SK-N-SH treated with all-trans-retinoic acid at 6 μM for 48 hours (cell line): ENCODE data around the gene HDHD2.
A peak's percentile ranks its signal among the peaks of the same experiment; 100 is the strongest.

Experiments
- ATAC-seq: fragments of 200-7000 bp; cut with Tn5 transposase; 3 replicates; pipeline ENCODE4 v1.9.1; 2020; ENCODE audit warnings: mild to moderate bottlenecking, moderate library complexity
- ARNTL ChIP-seq: fragments of 450-650 bp; formaldehyde crosslinking; IDR thresholded peaks from 2 replicates; pipeline ENCODE4 v1.5.0; 2020; ENCODE audit warnings: low read depth, mild to moderate bottlenecking, moderate library complexity, borderline replicate concordance
- BACH2 ChIP-seq: fragments of 250-450 bp; sonication (Bioruptor Pico); IDR thresholded peaks from 2 replicates; pipeline ENCODE4 v1.9.0; 2021; ENCODE audit warnings: mild to moderate bottlenecking, borderline replicate concordance
- CREB5 ChIP-seq: fragments of 250-450 bp; sonication (Bioruptor Pico); IDR thresholded peaks from 2 replicates; pipeline ENCODE4 v1.5.1; 2020; ENCODE audit warnings: low read depth, mild to moderate bottlenecking, moderate library complexity
- CSDC2 ChIP-seq: fragments of 250-450 bp; sonication (Bioruptor Pico); IDR thresholded peaks from 2 replicates; pipeline ENCODE4 v1.5.0; 2020; ENCODE audit warnings: mild to moderate bottlenecking, moderate library complexity
- ESRRG ChIP-seq: fragments of 250-450 bp; sonication (Bioruptor Pico); IDR thresholded peaks from 2 replicates; pipeline ENCODE4 v1.6.1; 2021; ENCODE audit warnings: mild to moderate bottlenecking
- GLIS3 ChIP-seq: fragments of 250-450 bp; sonication (Bioruptor Pico); IDR thresholded peaks from 2 replicates; pipeline ENCODE4 v1.5.0; 2020; ENCODE audit warnings: mild to moderate bottlenecking, moderate library complexity
- ISL1 ChIP-seq: fragments of 250-450 bp; sonication (Bioruptor Pico); IDR thresholded peaks from 2 replicates; pipeline ENCODE4 v2.1.2; 2022; ENCODE audit warnings: mild to moderate bottlenecking, moderate library complexity
- OSR1 ChIP-seq: fragments of 250-450 bp; sonication (Bioruptor Pico); IDR thresholded peaks from 2 replicates; pipeline ENCODE4 v1.8.0; 2022; ENCODE audit warnings: moderate library complexity, mild to moderate bottlenecking, inconsistent platforms
- PATZ1 ChIP-seq: fragments of 250-450 bp; sonication (Bioruptor Pico); IDR thresholded peaks from 2 replicates; pipeline ENCODE4 v1.8.0; 2020; ENCODE audit warnings: mild to moderate bottlenecking, moderate library complexity, borderline replicate concordance
- RARB ChIP-seq: fragments of 250-450 bp; sonication (Bioruptor Pico); IDR thresholded peaks from 2 replicates; pipeline ENCODE4 v1.8.0; 2021; ENCODE audit warnings: mild to moderate bottlenecking, moderate library complexity
- SNAI2 ChIP-seq: fragments of 250-450 bp; sonication (Bioruptor Pico); IDR thresholded peaks from 2 replicates; pipeline ENCODE4 v1.5.0; 2020; ENCODE audit warnings: mild to moderate bottlenecking, moderate library complexity
- TCF4 ChIP-seq: fragments of 250-450 bp; sonication (Bioruptor Pico); IDR thresholded peaks from 2 replicates; pipeline ENCODE4 v1.8.0; 2021; ENCODE audit warnings: mild to moderate bottlenecking, moderate library complexity, borderline replicate concordance
- TOX ChIP-seq: fragments of 250-450 bp; sonication (Bioruptor Pico); IDR thresholded peaks from 2 replicates; pipeline ENCODE4 v1.8.0; 2021; ENCODE audit warnings: mild to moderate bottlenecking, moderate library complexity, borderline replicate concordance
- ZFP3 ChIP-seq: fragments of 250-450 bp; sonication (Bioruptor Pico); IDR thresholded peaks from 2 replicates; pipeline ENCODE4 v1.5.0; 2020; ENCODE audit warnings: mild to moderate bottlenecking, moderate library complexity
- ZFP30 ChIP-seq: fragments of 450-650 bp; formaldehyde crosslinking; IDR thresholded peaks from 2 replicates; pipeline ENCODE4 v1.5.0; 2022; ENCODE audit warnings: mild to moderate bottlenecking, moderate library complexity
- ZNF70 ChIP-seq: fragments of 450-650 bp; formaldehyde crosslinking; IDR thresholded peaks from 2 replicates; pipeline ENCODE4 v1.5.0; 2020; ENCODE audit warnings: mild to moderate bottlenecking, moderate library complexity
- ZNF8 ChIP-seq: fragments of 450-650 bp; formaldehyde crosslinking; IDR thresholded peaks from 2 replicates; pipeline ENCODE4 v1.5.0; 2020; ENCODE audit warnings: mild to moderate bottlenecking, moderate library complexity
- TF ChIP-seq, protein P1 (sequence below): fragments of 250-450 bp; sonication (Bioruptor Pico); IDR thresholded peaks from 2 replicates; pipeline ENCODE4 v1.8.0; 2021; ENCODE audit warnings: low read depth, mild to moderate bottlenecking, moderate library complexity, borderline replicate concordance
- TF ChIP-seq, protein P2 (sequence below): fragments of 250-450 bp; sonication (Bioruptor Pico); IDR thresholded peaks from 2 replicates; pipeline ENCODE4 v1.5.1; 2021; ENCODE audit warnings: mild to moderate bottlenecking, moderate library complexity

The HDHD2 gene

GRCh38 chr18:47175283-47175897 is 25.1 kb upstream of the HDHD2 start:
- TF ChIP-seq TOX (CRISPR knock-in tag) (no peak), ZFP3 (CRISPR knock-in tag) (no peak), GLIS3 (CRISPR knock-in tag) (no peak), OSR1 (CRISPR knock-in tag) (no peak)
- TF ChIP-seq, protein P1, sequence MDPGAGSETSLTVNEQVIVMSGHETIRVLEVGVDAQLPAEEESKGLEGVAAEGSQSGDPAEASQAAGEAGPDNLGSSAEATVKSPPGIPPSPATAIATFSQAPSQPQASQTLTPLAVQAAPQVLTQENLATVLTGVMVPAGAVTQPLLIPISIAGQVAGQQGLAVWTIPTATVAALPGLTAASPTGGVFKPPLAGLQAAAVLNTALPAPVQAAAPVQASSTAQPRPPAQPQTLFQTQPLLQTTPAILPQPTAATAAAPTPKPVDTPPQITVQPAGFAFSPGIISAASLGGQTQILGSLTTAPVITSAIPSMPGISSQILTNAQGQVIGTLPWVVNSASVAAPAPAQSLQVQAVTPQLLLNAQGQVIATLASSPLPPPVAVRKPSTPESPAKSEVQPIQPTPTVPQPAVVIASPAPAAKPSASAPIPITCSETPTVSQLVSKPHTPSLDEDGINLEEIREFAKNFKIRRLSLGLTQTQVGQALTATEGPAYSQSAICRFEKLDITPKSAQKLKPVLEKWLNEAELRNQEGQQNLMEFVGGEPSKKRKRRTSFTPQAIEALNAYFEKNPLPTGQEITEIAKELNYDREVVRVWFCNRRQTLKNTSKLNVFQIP (CRISPR knock-in tag): no peak
- TF ChIP-seq, all 23 proteins: peak for 0
- peak; percentile 55 for ATAC-seq

DNA sequence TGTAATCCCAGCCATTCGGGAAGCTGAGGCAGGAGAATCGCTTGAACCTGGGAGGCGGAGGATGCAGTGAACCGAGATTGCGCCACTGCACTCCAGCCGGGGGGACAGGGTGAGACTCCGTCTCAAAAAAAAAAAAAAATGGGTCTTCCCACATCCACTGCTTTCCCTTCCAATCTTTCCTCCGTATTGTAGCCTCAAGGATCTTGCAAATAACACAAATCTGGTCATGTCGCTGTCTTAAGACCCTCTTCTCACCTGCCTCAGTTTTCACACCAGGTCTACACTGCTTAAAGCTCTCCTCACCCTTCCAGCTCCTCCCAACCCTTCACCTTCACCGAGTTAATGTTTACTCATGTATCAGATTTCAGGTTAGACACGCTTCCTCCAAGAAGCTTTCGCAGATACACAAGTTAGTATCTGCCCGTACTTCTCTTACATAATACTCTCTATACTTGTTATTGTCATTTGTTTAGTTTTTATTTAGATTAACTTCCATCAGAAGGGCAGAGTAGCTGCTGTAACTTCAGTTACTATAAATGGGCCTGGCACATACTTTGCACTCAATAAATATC is 24.3 kb upstream of the HDHD2 start:
- TF ChIP-seq ZFP30 (CRISPR knock-in tag): no peak
- TF ChIP-seq GLIS3 (CRISPR knock-in tag): no peak
- no peak for TF ChIP-seq BACH2 (CRISPR knock-in tag)
- TF ChIP-seq, protein P1 (CRISPR knock-in tag): no peak
- no peak for ATAC-seq

DNA sequence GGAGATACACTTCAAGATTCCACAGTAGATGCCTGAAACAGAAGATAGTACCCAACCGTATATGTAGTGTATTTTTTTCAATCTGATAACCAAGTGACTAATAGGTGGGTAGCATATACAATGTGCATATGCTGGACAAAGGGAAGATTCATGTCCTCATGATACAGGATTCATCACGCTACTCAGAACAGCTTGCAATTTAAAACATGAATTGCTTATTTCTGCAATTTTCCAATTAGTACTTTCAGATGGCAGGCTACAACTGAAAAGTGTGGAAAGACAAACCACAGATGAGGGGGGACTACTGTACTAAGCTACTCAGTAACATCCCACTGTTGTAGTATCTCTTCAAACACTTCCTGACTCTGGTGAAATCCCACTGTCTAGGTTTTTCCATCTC is 22.2 kb upstream of the HDHD2 start:
- ATAC-seq: no peak
- TF ChIP-seq ARNTL (CRISPR knock-in tag) (no peak), ISL1 (CRISPR knock-in tag) (no peak), PATZ1 (no peak), ZNF70 (CRISPR knock-in tag) (no peak)

DNA sequence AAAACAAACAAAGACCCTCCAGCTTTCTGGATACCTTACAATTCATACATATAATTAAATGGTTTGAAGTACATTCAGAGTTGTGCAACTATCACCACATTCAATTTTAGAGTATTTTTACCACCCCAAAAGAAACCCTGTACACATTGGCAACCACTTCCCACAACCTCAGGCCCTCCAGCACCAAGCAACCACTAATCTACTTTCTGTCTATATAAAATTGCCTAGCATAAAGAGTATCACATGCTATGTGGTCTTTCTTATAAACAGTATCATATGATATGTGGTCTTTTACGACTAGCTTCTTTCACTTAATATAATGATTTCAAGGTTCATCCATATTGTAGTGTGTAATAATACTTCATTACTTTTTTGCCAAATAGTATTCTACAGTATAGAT is 18.6 kb upstream of the HDHD2 start:
- TF ChIP-seq TCF4 (CRISPR knock-in tag): no peak
- no peak for TF ChIP-seq CSDC2 (CRISPR knock-in tag)
- no peak for TF ChIP-seq CREB5
- TF ChIP-seq BACH2 (CRISPR knock-in tag): no peak
- no peak for TF ChIP-seq ZFP3 (CRISPR knock-in tag)
- TF ChIP-seq, protein P2, sequence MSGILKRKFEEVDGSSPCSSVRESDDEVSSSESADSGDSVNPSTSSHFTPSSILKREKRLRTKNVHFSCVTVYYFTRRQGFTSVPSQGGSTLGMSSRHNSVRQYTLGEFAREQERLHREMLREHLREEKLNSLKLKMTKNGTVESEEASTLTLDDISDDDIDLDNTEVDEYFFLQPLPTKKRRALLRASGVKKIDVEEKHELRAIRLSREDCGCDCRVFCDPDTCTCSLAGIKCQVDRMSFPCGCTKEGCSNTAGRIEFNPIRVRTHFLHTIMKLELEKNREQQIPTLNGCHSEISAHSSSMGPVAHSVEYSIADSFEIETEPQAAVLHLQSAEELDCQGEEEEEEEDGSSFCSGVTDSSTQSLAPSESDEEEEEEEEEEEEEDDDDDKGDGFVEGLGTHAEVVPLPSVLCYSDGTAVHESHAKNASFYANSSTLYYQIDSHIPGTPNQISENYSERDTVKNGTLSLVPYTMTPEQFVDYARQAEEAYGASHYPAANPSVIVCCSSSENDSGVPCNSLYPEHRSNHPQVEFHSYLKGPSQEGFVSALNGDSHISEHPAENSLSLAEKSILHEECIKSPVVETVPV (CRISPR knock-in tag): no peak
- no peak for TF ChIP-seq ZNF70 (CRISPR knock-in tag)
- TF ChIP-seq OSR1 (CRISPR knock-in tag): no peak
- TF ChIP-seq RARB (CRISPR knock-in tag): no peak
- TF ChIP-seq ZNF8 (CRISPR knock-in tag): no peak
- TF ChIP-seq, protein P1 (CRISPR knock-in tag): no peak
- no peak for TF ChIP-seq SNAI2 (CRISPR knock-in tag)
- no peak for TF ChIP-seq ARNTL (CRISPR knock-in tag)
- TF ChIP-seq ESRRG (CRISPR knock-in tag): no peak
- TF ChIP-seq, all 23 proteins: peak for 0
- no peak for ATAC-seq
